RWPE2 (cell line): ENCODE results near the gene SLC66A2.

ENCODE experiments used
- ATAC-seq: fragments of 200-7000 bp; cut with Tn5 transposase; 3 replicates; pipeline ENCODE4 v1.9.1; 2021; ENCODE audit warnings: low read depth
- DNase-seq: peaks from one replicate; pipeline ENCODE4 v3.0.0-alpha.2; 2020; ENCODE audit warnings: low spot score
- H3K27ac ChIP-seq: fragments of 450-650 bp; 2 replicates; pipeline ENCODE4 v1.5.1; 2017; ENCODE audit warnings: mild to moderate bottlenecking; ENCODE audit not compliant: poor library complexity, severe bottlenecking
- H3K27me3 ChIP-seq: fragments of 250-450 bp; sonication (Bioruptor Pico); 2 replicates; pipeline ENCODE4 v1.5.1; 2021; ENCODE audit warnings: mild to moderate bottlenecking, moderate library complexity; ENCODE audit not compliant: insufficient read depth, poor library complexity, severe bottlenecking
- H3K36me3 ChIP-seq: fragments of 250-450 bp; sonication (Bioruptor Pico); 2 replicates; pipeline ENCODE4 v1.5.1; 2020; ENCODE audit warnings: low read depth, mild to moderate bottlenecking, moderate library complexity
- H3K4me1 ChIP-seq: fragments of 250-450 bp; sonication (Bioruptor Pico); 2 replicates; pipeline ENCODE4 v1.5.1; 2021; ENCODE audit warnings: mild to moderate bottlenecking, moderate library complexity; ENCODE audit not compliant: insufficient read depth, poor library complexity, severe bottlenecking
- H3K4me3 ChIP-seq: fragments of 250-450 bp; sonication (Bioruptor Pico); 2 replicates; pipeline ENCODE4 v1.5.1; 2021; ENCODE audit warnings: mild to moderate bottlenecking, moderate library complexity; ENCODE audit not compliant: severe bottlenecking
- H3K9me3 ChIP-seq: fragments of 250-450 bp; sonication (Bioruptor Pico); 2 replicates; pipeline ENCODE4 v1.5.1; 2021; ENCODE audit warnings: mild to moderate bottlenecking, moderate library complexity; ENCODE audit not compliant: severe bottlenecking
- CTCF ChIP-seq: fragments of 450-650 bp; IDR thresholded peaks from one replicate; pipeline ENCODE4 v1.5.1; 2017; ENCODE audit warnings: mild to moderate bottlenecking, moderate library complexity; ENCODE audit not compliant: poor library complexity, severe bottlenecking

Gene SLC66A2

DNA sequence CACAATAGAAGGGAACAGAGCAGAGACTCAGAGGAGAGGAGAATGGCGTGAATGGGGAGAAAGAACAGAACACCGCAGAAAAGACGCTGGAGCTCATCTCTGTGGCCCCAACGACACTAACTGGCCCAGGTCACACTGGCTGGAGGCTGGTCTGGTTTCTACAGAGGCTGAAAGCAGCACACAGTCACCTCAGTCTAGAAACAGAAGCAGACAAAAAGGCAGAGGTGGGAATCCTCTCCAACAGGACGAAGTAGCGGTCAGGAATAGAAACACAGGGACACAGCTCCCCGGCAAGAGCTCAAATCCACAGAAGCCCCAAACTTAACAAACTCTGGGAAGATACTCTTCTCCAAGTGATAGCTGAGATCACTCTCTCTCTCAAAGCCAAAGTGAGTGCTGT is 9.2 kb downstream of the SLC66A2 start:
- Histone ChIP-seq H3K4me3 (no peak overlapping the region), H3K27ac (no peak overlapping the region), H3K36me3 (peaks cover 32% of the 10 kb centered on the region; the same call in 1 of the 2 replicates), H3K4me1 (no peaks in the 10 kb centered on the region), H3K27me3 (no peaks in the 10 kb centered on the region), H3K9me3 (no peaks in the 10 kb centered on the region)
- no peak for ATAC-seq
- DNase-seq = no peak
- no peak for TF ChIP-seq CTCF

DNA sequence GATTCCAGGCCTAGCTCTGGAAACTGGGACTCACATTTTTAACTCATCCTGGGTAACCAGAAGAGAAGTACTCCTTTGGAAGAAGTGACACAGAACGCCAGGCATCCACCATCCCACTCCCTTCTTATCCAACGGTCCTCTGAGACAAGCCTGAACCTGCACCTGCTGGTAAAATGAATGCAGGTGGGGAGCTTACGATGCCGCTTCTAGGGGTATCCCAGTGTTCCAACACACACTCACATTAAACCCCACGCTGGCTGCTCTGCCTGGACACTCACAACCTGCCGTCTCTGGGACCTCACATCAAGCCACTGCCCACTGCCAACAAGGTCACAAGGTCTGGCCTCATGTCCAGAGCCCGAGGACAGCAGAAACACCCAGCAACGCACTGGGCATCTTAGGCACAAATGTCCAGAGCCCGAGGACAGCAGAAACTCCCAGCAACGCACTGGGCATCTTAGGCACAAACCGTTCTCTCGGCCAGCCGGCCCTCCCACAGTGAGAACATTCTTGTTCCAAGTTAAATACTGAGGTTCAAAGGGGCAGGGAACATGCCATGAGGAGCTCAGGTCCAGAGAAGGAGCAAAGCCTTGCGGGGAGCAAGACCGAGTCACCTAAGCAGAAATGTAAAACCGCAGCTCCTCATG is 9.9 kb downstream of the SLC66A2 start:
- peaks cover 32% of the 10 kb centered on the region; the same call in 1 of the 2 replicates for H3K36me3 ChIP-seq
- DNase-seq = no peak
- H3K9me3 ChIP-seq = no peaks in the 10 kb centered on the region
- H3K4me3 ChIP-seq = no peak overlapping the region
- no peaks in the 10 kb centered on the region for H3K4me1 ChIP-seq
- H3K27me3 ChIP-seq = no peaks in the 10 kb centered on the region
- no peak for TF ChIP-seq CTCF
- no peak for ATAC-seq
- no peak overlapping the region for H3K27ac ChIP-seq

DNA sequence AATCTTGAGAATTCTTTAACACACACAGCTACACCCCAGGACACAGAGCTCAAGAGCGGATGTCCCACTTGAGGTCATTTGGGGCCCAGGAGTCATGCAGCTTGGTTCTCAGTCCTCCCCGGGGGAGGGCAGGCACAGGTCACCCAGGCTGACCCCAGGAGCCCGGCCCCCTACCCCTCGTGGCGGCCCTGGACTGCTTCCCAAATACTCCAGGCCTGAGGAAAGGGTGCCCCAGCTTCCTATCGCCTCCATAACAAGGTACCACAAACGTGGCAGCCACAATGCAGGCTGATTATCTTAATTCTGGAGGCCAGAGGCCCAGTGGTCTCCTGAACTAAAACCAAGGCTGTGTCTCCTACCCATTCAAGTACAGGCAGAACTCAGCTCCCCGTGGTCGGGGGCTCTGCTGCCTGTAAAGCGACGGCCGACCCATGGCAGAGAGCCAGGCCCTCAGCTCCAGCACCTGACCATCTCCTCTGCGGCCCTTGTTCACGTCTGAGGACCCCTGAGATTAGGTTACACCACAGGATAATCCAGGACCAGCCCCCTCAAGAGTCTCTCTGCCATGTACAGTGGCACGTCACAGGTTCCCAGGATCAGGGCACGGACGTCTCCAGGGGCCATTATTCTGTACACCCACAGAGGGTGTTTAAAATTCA is 10.5 kb downstream of the SLC66A2 start:
- TF ChIP-seq CTCF = no peak
- DNase-seq (no peak), ATAC-seq (no peak)
- Histone ChIP-seq H3K36me3 (0 out of 2 replicates have a peak, but pooled peaks cover 26% of the 10 kb centered on the region), H3K27ac (no peak overlapping the region), H3K4me3 (no peak overlapping the region), H3K9me3 (no peaks in the 10 kb centered on the region), H3K4me1 (no peaks in the 10 kb centered on the region), H3K27me3 (no peaks in the 10 kb centered on the region)

DNA sequence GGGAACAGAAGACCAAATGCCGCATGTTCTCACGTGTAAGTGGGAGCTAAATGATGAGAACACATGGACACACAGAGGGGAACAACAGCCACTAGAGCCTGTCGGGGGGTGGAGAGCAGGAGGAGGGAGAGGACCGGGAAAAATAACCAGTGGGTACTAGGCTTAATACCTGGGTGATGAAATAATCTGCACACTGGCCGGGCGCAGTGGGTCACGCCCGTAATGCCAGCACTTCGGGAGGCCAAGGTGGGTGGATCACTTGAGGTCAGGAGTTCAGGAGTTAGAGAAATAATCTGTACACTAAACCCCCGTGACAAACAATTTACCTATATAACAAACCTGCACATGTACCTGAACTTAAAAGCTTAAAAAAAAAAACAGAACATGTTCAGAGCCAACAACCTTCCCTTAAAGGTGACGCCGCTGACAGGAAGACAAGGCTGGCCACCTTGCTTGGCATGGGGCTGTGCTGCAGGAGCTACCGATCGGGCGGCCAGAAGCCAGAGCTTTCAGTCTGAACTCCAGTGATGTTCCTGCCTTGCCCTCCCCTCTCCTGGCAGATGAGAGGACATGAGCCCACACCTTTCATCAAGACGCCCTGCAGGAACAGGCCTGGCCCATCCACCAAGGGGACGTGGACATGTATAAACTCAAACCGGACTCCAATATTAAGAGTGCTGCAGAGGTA is 11.2 kb downstream of the SLC66A2 start:
- TF ChIP-seq CTCF = no peak
- H3K36me3 ChIP-seq = peaks cover 28% of the 10 kb centered on the region; the same call in 1 of the 2 replicates
- no peaks in the 10 kb centered on the region for H3K27me3 ChIP-seq
- H3K27ac ChIP-seq = no peak overlapping the region
- no peaks in the 10 kb centered on the region for H3K9me3 ChIP-seq
- no peaks in the 10 kb centered on the region for H3K4me1 ChIP-seq
- ATAC-seq = no peak
- no peak overlapping the region for H3K4me3 ChIP-seq
- DNase-seq = no peak

DNA sequence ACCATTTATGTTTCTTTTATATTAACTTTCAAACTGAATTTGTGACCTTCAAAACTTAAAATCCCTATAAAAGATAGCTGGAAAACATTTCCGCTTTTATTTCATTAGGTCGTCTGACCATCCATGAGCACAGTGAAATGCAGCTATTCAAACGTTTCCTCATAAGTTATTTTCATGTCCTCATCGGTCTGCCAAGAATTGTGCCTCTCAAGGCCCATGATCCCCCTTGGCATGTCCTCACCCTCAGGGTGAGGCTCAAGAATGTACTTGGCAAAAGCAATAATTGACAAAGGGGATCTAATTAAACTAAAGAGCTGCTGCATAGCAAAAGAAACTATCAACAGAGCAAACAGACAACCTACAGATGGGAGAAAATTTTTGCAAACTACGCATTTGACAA is 12.4 kb downstream of the SLC66A2 start:
- ATAC-seq (no peak), DNase-seq (no peak)
- Histone ChIP-seq H3K4me1 (no peaks in the 10 kb centered on the region), H3K27me3 (no peaks in the 10 kb centered on the region), H3K4me3 (no peak overlapping the region), H3K9me3 (no peaks in the 10 kb centered on the region), H3K36me3 (peaks cover 30% of the 10 kb centered on the region; the same call in 1 of the 2 replicates), H3K27ac (no peak overlapping the region)
- no peak for TF ChIP-seq CTCF
